ENCODE measurements around the gene MYO5C. TPM values are rescaled to one million over a fixed set of nuclear protein-coding genes. Genes with fewer than 3 reads are reported as not detected.

MYO5C gene
- polyA plus RNA-seq (ENCODE audit: insufficient read length in 12 of 12): 10 to 100 TPM in 3 of 12 donors, 1 to 10 TPM in 8, not detected in 1; 5.4 to 13.2 (median 8.0) TPM
- long read RNA-seq, donor 1: 0 reads
- long read RNA-seq, donor 2: 0 reads
- long read RNA-seq, donor 3: 0 reads
- long read RNA-seq, donor 4: 0 reads
- long read RNA-seq, donor 5, partial matches to known transcripts: 0 of 1 reads
- long read RNA-seq, donor 5, other reads (novel, unspliced or antisense): 0 of 1 reads
- long read RNA-seq, donor 6: 0 reads
- long read RNA-seq, donor 7: 0 reads
- long read RNA-seq, donor 8: 0 reads
- long read RNA-seq, donor 9: 0 reads
- long read RNA-seq, donor 10, full-length matches to known transcripts: 1 of 1 reads
- long read RNA-seq, donor 10, partial matches to known transcripts: 0 of 1 reads
- long read RNA-seq, donor 10, other reads (novel, unspliced or antisense): 0 of 1 reads
- long read RNA-seq, donor 11: 0 reads

- peak; percentile 54 for DNase-seq
Observed at GRCh38 chr15:52295421-52296001, at the start of gene MYO5C. MYO5C (minus strand) TSS chr15:52295804; CDS start chr15:52295636, 168 bp downstream.

GRCh38 chr15:52344592-52344991, 49.0 kb upstream of the MYO5C start:
- DNase-seq: no peak

DNA sequence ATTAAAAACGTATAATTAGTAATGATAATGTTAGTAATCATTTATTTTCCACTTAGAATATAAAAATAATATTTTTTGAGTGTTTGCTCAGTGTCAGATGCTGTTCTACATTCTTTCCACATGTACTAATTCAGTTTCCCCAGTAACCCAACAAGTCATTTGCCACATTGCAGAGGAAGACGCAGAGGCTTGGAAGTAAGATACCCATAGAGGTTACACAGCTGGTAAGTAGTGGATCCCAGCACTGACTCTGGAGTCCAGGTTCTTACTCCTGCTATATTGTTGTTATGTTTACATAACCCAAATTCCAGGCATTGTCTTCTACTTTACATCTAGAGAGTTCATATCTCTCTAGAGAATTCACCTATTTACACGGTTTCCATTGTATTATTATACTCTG, 48.2 kb upstream of the MYO5C start:
- no peak for DNase-seq

DNA sequence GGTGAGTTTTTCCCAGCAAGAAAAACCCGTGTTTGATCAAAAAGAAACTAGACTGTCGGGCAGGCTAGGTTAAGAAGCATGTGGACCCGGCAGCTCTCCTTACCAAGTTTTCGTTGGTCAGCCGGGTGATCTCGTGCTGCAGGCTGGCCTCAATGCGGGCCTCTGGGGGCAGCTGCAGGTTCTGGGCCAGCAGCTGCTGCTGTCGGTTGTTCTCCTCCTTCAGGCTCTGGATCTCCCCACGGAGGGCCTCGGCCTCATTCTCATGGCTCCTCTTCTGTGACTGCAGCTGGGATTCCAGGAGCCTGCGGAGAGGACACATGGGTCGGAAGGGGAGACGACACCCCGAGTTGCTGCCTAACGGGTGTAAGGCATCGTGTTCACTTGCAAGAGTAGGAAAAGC, 44.5 kb upstream of the MYO5C start:
- peak; percentile 16 for DNase-seq

- DNase-seq: no peak
Observed at GRCh38 chr15:52338891-52339290, 43.3 kb upstream of the MYO5C start.

GRCh38 chr15:52338058-52338457, 42.5 kb upstream of the MYO5C start:
- DNase-seq: no peak

- DNase-seq: no peak
Observed at GRCh38 chr15:52337198-52337853, 41.7 kb upstream of the MYO5C start.

DNA sequence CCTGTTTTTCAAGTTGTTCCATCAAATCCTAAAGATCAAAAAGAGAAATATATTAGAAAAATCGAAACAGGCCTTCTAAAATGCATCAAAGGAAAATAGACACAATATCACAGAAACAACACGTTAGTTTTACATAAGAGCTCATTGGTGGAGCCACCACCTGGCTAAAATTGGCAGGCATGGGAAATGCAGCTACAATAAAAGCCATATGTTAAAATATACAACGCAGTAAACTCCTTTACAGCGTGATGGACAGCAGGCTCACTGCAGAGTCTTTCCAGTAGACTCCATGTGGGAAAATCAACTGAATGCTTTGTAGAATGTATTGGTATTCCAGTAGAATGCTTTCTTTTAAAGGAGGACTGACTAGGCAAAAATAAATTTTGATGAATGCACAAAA, 40.9 kb upstream of the MYO5C start:
- DNase-seq: no peak

- no peak for DNase-seq
Observed at GRCh38 chr15:52334491-52335160, 39.0 kb upstream of the MYO5C start.

DNA sequence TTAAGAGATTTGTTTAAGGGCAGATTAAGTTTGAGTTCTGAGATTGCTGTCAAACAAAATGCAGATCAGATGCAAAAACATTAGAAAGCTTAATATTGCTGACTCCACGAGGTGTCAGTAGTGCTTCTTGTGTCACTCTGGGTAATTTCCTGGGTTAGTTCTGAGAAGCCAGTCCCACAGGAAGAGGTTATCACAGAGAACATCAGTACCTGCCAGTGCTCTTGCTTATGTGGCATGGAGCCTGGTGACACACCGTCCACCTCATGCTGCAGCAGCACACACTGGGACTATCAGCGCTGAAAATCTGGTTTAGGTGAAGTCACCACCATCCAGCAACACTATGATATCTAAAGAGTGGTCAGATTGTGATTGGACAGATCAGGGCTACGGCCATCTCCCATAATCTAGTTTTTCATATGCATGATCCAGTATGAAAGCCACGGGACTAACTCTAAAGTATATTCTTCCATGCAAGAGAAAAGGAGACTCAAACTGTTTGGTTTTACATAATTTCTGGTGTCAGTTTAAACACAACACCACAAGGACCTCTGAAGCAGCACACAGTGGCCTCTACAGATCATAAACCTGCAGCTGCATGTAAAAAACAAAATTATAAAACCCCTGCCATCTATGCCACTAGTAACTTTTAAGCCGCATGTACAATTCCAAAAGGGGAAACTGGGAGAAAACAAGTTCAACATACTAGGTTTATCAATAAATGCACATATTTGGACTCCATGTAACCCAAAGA, 36.1 kb upstream of the MYO5C start:
- peak; percentile 19 for DNase-seq

GRCh38 chr15:52329987-52330386, 34.4 kb upstream of the MYO5C start:
- DNase-seq: no peak

DNA sequence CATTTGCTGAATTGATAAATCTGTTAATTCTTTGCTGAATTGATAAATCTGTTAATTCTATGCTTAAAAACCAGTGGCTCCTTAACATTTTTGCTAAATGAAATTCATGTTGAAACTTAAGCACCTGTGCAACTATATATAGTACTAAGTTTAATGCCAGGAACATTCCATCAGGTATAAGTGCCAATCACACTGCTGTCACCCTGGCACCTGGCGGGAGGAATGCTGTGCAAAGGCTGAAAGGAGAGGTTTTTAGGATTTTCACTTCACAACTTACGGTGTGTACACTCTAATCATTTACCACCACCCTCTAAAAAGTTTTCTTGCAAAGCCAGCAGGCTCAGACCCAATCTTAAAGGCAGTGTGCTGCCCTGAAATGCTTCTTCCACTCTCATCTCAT, 33.5 kb upstream of the MYO5C start:
- no peak for DNase-seq

DNA sequence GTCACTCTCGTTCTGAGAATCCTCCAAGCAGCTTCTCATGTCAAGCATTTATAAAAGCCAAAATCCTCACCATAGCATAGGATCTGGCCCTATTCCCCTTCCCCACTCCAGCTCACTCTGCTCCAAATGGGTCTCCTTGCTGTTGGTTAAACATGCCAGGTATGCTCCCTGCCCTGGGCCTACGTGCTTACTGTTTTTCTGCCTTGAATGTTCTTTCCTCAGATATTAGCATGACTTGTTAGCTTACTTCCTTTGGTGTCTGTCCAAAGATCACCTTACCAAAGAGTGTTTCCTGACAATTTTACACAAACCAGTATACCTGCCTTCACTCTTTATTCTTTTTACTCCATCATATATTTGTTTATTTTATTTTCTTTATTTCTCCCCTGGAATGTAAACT, 33.1 kb upstream of the MYO5C start:
- no peak for DNase-seq

DNA sequence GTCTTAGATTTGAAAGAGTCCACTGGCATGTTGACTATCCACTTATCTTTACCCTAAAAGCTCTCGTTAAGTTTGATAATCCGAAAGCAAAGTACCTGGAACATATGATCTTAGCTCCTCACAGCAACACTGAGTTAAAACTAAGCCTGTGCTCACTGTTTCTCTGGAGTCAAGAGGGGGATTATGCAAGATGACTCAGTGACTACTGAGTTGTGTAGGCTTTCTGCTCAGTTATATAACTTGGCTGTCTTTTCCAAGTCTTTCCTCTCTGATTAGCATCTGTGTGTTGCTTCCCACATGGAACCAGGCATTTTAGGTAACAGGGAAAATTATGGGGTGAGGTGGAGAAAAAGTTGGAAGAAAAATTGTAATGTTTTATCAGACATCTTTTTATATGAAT, 31.2 kb upstream of the MYO5C start:
- no peak for DNase-seq

GRCh38 chr15:52324109-52324508, 28.5 kb upstream of the MYO5C start:
- DNase-seq: no peak

DNA sequence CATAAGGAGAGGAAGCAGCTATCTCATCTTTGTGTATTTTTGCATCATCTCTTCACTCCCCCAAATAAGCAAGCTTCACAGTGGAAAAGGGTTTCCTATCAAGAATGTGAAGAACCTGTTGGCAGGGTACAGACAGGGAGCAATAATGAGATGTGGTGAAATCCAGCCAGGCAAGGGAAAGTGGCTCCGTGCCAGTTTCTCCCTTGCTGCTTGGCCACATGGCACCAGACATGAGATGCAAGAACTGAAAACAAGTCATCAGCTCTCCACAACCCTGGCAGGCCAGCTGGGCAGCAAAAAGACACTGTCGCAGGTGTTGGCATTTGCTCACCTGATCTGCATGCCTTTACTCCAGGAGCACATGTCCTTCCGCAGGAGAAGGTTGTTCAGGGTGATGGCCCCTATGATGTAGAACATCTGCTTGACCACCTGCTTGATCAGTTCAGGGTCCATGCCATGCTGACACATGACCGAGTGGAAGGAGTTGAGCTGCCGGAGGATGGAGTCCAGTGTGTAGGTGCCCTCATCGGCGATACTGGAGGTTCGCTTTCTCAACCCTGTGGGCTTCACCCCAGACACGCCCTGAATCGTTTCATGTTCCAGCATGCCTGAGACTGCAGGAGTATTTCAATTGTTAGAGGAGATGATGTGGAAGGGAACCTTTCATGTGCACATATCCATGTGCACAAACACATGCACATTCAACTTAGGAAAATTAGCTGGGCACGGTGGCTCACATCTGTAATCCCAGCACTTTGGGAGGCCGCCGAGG, 23.3 kb upstream of the MYO5C start:
- no peak for DNase-seq

DNA sequence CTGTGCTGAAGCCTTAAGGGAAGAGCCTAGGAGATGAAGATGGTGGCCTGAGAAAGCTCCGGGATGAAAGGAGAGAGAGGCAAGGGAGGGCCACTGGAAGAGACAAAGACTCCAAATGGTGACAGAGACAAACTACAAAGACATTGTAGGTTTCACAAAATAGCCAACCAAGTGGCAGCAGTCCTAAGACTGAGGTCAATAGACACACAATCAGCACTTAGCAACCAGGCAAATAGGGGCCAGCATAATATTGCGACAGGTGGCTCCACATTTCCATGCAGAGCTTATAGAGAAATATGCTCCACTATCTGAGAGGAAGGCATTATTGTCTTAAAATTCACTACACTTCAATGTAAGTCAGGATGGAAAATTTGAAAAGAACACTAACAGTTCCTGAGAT, 22.1 kb upstream of the MYO5C start:
- DNase-seq: no peak

DNA sequence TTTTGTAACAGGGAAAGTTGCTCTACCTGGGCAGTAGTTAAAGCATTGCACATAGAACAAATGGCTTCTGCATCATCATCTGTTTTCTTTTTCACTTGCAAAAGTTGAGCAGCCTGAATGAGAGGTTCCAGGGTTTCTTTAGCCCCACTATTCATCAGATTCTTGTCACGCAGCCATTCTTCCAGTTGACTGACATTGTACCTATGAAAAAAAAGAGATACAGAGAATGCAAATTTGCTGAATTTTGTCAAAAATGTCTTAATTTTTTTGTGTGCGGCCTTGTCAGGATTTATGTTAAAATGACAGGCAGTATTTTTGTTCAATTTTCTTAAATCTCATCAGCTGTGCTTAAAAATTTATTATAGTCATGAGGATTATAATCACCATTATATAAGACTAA, 21.4 kb upstream of the MYO5C start:
- DNase-seq: no peak

DNA sequence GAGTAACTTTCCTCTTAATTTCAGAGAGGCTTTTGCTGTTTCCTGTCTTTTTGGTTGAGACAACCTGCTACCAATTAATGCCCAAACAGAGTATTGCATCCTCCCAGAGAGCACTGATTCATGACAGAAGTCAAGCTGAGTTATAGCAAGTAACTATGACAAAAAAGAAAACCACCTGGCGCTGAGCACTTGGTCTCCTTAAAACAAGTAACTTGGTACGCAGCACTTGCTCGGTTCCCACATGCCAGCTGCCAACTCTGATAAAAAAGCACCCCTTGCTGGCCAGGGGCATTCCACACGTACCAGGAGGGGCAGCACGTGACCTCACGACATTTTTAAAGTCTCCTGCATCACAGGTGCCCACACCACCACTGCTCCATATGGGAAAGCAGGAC, 13.5 kb upstream of the MYO5C start:
- DNase-seq: no peak

DNA sequence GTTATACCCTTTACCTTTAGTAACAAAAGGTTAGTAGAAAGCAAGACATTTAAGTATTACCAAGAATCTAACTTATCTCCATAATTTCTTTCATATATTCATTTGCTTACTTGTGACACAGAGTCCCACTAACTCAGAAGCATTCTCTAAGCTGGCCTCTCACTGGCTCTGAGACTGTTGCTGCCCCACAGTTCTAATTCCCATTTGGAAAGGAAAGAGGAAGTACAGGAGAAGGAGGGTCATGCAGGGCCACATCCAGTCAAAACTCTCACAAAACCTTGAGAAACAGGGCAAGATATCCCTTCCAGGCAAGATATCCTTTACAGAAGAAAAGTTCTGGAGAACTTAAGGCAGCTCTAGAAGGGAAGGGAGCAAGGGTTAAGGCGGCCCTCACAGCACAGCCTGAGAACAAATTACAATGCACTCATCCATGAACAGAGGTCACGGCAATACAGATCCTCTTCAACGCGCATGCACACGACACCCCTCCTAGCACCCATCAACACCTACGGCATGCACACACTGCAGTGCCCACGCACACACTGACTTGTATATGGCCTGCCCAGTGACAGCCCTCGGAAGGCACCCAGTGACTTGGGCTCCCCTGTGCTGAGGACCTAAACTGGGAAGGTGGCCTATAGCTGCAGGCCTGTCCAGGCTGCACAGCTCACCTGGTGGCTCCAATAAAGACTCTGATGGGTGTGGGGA, 13.0 kb upstream of the MYO5C start:
- DNase-seq: no peak
